Testis (tissue), 2 donors: Measurements from ENCODE around the gene ZC3H12D.
"Not testable (repeated sequence)": the region's sequence is repeated elsewhere in the genome, so short reads cannot be mapped to it uniquely, and the experiment has no call there.

Source experiments
- POLR2A ChIP-seq: fragments of 450-650 bp; IDR thresholded peaks from one replicate; pipeline ENCODE4 v1.6.1; 2017; ENCODE audit warnings: antibody characterized with exemption, mild to moderate bottlenecking, moderate library complexity
- TF ChIP-seq, protein P1 (sequence below), 3 experiments: fragments of 450-650 bp in 2 of 3; fragments of 200-600 bp in 1 of 3; sonication (generic) in 1 of 3; IDR thresholded peaks; one replicate each; pipeline ENCODE4 v1.5.1; 2016 to 2019; ENCODE audit warnings: antibody characterized with exemption in 3 of 3, mild to moderate bottlenecking in 2 of 3, moderate library complexity in 1 of 3

DNA sequence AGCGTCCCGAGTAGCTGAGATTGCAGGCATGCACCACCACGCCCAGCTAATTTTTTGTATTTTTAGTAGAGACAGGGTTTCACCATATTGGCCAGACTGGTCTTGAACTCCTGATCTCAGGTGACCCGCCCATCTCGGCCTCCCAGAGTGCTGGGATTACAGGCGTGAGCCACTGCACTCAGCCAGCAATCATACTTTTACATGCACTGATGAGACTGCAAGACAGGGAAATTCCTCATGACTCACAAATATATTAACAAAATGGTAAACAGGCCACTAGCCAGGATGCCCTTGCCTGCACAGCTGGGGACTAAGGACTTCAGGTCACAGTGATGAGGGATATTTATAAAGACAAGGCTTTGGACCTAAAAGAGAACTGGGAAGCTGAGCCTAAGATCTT is 11.8 kb upstream of the ZC3H12D start:
- TF ChIP-seq, protein P1, sequence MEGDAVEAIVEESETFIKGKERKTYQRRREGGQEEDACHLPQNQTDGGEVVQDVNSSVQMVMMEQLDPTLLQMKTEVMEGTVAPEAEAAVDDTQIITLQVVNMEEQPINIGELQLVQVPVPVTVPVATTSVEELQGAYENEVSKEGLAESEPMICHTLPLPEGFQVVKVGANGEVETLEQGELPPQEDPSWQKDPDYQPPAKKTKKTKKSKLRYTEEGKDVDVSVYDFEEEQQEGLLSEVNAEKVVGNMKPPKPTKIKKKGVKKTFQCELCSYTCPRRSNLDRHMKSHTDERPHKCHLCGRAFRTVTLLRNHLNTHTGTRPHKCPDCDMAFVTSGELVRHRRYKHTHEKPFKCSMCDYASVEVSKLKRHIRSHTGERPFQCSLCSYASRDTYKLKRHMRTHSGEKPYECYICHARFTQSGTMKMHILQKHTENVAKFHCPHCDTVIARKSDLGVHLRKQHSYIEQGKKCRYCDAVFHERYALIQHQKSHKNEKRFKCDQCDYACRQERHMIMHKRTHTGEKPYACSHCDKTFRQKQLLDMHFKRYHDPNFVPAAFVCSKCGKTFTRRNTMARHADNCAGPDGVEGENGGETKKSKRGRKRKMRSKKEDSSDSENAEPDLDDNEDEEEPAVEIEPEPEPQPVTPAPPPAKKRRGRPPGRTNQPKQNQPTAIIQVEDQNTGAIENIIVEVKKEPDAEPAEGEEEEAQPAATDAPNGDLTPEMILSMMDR (IDR thresholded peaks at IDR 0.05): not testable (repeated sequence)
- not testable (repeated sequence) for TF ChIP-seq POLR2A
